Colon (tissue), 2 donors: ENCODE results near the gene PRSS38.
"Not testable (repeated sequence)": the region's sequence is repeated elsewhere in the genome, so short reads cannot be mapped to it uniquely, and the experiment has no call there.

Experiments
- FAIRE-seq: peaks from 2 replicates; lab custom pipeline; 2012; peaks lifted over from hg19 to GRCh38; lab: Jason Lieb, UNC
- donor health status: control.
- donor health status: control.

The PRSS38 gene

DNA sequence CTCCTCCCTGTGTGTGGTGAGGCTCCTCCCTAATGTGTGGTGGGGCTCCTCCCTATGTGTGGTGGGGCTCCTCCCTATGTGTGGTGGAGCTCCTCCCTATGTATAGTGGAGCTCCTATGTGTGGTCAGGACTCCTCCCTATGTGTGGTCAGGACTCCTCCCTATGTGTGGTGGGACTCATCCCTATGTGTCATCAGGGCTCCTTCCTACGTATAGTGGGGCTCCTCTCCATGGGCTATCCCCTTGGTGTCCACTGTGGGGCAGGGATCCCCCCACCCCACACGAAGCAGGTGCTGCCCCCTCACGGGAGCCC, 29.6 kb downstream of the PRSS38 start:
- no peak for FAIRE-seq

DNA sequence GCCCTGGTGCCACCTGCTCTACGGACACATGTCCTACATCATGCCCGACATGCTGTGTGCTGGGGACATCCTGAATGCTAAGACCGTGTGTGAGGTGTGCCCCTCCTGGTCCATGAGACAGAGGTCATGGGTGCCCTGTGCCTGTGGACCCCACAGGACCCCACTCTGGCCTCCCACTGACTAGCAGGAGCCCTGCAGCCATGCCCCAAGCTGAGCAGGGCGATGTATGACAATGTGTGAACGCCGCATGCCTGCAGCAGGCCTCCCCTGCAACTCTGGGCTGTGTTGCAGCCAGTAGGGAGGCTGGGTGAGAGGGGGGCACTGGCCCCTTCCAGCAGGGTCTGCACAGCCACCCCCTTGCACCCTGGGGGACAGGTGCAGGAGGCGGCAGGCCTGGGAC, 30.0 kb downstream of the PRSS38 start:
- FAIRE-seq = no peak

DNA sequence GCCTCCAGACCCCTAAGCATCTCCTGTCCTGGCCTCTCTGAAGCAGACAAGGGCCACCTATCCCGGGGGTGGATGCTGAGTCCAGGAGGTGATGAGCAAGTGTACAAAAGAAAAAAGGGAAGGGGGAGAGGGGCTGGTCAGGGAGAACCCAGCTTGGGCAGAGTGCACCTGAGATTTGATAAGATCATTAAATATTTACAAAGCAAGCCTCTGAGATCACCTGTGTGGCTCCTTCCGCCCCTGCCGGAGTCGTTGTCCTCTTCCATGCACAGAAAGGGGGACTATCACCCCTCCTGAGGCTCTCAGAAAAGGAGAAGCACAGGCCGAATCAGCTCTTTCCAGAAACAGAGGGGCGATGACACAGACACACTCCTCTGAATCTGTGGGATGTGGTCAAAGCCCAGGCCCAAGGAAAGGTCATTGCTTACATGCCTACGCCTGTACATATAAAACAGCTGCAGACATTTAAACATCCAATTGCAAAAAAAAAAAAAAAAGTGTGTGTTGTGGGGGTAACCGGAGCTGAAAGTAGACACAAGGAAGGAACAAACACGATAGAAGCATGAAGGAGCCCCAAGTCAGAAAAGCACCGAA, 30.9 kb downstream of the PRSS38 start:
- FAIRE-seq = no peak

DNA sequence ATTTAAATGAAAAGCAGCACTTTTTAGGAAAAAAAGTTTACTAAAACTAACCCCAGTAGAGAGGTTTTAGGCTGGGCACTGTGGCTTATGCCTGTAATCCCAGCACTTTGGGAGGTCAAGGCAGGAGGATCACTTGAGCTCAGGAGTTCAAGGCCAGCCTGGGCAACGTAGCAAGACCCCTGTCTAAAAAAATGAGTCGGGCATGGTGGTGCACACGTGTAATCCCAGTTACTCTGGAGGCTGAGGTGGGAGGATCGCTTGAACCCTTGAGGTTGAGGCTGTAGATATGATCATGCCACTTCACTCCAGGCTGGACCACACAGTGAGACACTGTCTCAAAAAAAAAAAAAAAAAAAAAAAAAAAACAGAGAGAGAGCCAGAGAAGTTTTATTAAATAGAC, 31.6 kb downstream of the PRSS38 start:
- not testable (repeated sequence) for FAIRE-seq

DNA sequence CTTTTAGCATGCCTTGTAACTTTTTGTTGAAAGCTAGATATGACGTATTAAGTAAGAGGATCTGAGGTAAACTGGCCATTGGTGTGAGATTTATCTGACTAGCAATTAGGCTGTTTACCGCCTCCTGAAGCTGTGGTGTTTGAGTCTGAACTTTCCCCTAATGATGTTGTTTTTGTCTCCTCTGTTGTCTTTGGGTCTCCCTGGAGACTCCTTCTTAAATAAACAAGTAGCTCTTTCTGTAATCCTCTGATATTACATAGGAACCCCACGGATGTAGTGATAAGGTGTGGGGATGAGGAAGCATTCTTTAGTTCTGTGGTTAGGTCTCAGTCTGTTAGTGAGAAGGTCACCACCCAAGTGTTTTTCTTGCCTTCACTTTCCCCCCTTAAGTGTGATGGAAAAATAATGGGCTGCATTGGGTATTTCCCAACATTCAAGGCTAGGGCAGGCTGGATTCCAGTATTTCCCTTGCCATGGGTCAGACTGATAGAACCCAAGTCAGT, 33.0 kb downstream of the PRSS38 start:
- no peak for FAIRE-seq

DNA sequence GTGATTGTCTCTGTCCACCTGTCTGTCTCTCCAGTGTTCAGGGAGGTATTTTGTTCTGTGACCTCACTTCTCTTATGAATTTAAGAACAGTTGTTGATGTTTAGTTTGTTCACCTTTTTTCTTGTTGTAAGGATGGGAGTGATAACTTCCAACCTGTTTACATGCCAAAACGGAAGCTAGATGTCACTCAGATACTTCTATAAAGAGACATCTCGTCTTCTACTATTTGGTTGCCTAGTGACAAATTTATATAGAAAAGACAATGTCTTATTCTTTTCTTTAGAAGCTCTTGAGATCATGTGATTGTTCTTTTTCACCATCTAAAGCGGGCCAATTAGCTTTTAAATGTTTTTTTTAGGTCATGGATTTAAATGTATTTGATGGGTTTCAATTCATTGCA, 33.8 kb downstream of the PRSS38 start:
- no peak for FAIRE-seq

DNA sequence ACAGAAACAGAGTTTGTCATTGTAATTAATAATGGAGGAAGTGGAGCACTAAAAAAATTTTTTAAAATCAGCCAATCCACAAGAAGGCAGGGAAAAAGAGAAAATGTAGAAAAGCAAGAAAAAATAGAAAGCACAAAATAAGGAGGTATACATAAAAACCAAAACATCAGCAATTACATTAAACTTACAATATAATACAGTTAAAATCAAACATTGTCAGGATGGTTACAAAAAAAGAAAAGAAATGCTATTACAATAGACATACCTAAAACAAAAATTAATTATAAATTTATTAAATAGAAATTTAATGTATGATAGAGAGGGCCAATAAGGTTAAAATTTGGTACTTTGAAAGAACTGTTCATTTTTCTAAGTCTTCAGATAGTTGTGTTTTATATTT, 38.7 kb downstream of the PRSS38 start:
- peak; percentile 28 for FAIRE-seq

DNA sequence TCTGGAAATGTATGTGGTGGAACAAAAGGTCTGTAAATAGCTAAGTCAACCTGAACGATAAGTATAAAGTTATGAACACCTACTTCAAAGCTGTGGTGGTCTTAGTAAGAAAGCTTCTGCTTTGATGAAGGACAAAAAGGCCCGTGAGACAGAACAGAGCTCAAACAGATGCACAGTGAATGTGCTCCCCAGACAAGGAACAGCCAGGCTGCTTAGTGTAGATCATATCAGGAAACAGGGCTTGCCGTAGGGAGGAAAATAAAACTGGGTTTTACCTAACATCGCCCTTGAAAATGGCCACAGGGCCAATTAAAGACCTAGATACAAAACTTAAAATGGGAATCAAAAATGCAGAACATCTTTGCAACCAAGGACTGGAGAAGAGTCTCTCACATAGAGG, 40.2 kb downstream of the PRSS38 start:
- no peak for FAIRE-seq

DNA sequence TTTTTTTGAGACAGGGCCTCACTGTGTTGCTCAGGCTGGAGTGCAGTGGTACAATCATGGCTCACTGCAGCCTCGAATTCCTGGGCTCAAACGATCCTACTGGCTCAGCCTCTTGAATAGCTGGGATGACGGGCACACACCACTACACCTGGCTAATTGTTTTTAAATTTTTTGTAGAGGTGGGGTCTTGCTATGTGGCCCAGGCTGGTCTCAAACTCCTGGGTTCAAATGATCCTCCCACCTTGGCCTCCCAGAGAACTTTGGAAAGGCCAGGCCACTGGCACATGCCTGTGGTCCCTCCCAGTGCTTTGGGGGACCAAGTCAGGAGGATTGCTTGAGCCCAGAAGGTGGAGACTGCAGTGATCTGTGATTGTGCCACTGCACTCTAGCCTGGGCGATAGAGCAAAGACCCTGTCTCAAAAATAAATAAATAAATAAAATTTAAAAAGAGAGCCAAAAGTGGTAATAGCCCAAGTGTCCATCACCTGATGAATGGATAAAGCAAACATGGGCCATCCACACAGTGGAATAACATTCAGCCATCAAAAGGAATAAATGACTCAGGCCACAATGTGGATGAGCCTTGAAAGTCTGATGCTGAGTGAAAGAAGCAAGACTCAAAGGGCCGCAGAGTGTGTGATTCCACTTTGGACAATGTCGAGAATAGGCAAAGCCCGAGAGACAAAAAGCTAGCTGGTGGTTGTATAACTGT, 40.8 kb downstream of the PRSS38 start:
- FAIRE-seq = no peak

DNA sequence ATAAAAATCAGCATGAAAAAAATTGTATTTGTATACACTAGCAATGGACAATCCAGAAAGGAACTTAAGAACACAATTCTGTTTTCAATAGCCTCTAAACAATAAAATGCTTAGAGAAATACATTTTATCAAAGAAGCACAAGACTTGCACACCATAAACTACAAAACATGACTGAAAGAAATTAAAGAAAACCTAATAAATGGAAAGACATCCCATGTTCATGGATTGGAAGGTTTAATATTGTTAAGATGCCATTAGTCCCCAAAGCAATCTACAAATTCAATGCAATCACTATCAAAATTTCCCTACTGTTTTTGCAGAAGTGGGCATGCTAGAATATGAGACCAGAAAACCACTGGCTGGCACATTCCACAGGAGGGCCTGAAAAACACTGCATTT, 49.4 kb downstream of the PRSS38 start:
- no peak for FAIRE-seq

DNA sequence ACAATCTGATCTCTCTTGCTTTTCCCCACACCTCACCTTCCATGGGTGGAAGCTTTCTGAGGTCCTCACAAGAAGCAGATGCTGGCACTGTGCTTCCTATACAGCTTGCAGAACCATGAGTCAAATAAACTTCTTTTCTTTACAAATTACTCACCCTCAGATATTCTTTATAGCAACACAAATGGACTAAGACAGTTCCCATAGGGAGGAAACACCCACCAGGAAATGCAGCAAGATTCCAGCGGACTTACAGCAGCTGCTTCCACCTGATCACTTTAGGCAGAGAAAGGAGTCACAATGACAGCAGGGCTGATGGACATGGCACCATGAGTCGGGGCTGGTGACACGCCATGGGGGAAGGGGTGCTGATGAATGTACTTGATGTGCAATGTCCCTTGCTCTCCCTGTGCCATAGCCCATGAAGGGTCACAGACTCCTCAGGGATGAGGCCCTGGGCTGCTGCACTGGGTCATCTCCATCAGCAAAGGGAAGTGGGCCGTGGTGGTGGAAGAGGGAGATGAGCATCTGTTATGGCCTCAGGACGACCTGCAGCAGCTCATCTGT, 53.9 kb downstream of the PRSS38 start:
- no peak for FAIRE-seq

DNA sequence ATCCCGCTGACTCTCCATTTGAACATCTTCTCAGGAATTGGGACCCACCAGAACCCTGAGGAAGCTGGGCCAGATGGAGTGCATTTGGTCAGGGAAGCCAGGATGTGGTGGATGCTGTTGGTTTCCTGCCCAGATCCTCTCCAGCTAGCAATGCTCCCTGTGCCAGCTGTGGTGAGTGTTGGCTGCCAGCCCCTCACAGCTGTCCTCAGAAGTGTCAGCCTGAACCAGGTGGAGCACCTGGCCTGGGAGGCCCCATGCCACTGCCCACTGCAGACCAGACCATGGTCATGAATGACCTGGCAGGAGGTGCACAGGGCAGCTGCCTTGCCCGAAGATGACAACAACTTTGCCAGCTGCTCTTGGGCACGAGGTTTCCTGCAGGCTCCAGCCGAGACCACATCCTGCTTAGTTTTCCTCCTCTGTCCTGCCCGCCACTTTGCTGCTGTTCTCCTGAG, 54.4 kb downstream of the PRSS38 start:
- FAIRE-seq = no peak

DNA sequence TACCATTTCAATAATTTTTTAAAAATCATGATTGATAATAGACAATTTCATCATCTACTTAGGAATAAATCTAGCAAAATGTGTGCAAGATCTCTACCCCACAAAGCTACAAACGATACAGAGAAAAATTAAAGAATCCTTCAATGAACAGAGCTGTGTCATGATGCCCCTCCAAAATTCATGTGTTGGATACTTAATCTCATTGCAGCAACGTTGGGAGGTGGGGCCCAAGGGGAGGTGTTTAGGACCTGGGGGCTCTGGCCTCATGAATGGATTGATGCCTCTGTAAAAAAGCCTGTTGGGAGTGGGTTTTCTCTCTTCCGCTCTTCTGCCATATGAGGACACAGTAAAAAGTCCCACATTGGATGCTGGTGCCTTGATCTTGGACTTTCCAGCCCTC, 54.9 kb downstream of the PRSS38 start:
- no peak for FAIRE-seq

DNA sequence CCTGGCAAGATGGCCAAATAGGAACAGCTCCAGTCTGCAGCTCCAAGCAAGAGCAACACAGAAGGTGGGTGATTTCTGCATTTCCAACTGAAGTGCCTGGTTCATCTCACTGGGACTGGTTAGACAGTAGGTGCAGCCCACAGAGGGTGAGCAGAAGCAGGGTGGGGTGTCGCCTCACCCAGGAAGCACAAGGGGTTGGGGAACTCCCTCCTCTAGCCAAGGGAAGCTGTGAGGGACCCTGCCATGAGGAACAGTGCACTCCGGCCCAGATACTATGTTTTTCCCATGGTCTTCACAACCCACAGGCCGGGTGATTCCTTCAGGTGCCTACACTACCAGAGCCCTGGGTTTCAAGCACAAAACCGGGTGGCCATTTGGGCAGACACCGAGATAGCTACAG, 56.4 kb downstream of the PRSS38 start:
- not testable (repeated sequence) for FAIRE-seq

DNA sequence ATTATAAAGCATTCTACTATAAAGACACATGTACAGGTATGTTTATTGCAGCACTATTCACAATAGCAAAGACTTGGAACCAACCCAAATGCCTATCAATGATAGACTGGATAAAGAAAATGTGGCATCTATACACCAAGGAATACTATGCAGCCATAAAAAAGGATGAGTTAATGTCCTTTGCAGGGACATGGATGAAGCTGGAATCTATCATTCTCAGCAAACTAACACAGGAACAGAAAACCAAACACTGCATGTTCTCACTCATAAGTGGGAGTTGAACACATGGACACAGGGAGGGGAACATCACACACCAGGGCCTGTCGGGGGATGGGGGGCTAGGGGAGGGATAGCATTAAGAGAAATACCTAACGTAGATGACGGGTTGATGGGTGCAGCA, 62.3 kb downstream of the PRSS38 start:
- not testable (repeated sequence) for FAIRE-seq

DNA sequence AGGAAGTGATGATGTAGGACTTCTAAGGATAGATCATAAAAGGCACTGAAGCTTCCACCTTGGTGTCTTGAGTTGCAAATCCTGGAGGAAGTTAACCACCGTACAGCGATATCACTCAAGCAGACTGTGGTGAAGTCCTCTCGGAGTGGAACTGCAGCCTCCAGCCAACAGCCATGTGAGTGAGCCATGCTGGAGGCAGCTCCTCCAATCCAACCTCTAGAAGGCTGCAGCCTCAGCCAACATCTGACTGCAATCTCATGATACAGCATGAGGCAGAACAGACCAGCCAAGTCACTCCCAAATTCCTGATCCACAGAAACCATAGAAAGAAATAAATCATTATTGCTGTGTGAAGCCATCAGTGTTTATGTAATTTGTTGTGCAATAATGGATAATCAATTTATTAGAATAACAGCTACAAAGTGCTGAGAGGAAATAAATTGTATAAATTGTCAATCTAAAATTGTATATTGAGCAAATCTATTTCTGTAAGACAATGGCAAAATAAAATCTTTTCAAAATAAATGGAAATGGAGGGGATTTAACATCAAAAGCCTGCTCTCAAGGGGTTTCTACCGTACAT, 65.0 kb downstream of the PRSS38 start:
- no peak for FAIRE-seq

DNA sequence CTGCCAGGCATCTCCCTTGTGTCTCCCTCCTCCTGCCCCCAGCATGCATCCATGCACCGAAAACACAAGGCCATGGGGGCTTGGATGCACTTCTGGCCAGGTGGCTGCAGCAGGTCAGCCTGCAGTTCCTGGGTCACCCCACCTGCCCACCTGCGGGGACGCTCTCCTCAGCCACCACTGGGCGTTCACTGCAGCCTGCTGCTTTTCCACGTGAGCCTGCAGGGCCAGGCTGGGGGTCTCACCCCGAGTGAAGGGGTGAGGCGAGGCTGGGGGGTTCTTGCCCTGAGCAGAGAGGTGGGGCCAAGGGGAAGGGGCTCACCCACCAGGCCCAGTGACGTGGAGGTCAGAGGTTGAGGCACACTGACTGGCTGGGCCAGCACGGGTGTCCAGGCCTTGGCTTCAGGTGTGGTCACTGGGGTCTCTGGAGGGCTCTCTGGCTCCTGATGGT, 67.6 kb downstream of the PRSS38 start:
- FAIRE-seq = no peak

DNA sequence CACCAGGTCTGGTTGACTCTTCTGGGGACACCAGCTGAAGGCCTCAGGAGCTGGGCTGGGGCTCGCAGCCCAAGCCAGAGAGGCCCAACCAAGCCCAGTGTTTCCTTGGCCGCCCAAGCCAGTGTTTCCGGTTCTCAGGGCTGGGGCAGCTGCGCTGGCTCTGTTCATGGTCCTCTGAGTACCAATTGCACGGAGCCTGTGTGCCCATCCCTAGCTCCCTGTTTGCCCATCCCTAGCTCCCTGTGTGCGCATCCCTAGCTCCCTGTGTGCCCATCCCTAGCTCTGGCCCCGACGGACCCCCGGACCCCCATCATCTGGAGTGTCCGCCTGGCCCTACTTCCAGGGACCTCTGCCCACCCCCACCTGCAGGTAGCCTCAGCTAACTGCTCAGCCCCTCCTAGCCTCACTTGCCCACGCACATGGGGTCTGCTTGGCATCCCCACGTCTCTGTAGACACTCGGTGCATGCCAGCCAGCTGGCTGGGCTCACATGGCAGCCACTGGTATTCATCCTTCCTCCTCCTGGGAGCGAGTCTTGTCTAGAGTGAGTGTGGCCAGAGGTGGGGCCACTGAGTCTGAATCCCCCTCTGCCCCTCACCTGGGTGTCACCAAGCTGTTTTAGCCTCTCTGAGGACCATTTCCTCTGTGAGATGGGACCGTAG, 68.3 kb downstream of the PRSS38 start:
- FAIRE-seq = no peak

DNA sequence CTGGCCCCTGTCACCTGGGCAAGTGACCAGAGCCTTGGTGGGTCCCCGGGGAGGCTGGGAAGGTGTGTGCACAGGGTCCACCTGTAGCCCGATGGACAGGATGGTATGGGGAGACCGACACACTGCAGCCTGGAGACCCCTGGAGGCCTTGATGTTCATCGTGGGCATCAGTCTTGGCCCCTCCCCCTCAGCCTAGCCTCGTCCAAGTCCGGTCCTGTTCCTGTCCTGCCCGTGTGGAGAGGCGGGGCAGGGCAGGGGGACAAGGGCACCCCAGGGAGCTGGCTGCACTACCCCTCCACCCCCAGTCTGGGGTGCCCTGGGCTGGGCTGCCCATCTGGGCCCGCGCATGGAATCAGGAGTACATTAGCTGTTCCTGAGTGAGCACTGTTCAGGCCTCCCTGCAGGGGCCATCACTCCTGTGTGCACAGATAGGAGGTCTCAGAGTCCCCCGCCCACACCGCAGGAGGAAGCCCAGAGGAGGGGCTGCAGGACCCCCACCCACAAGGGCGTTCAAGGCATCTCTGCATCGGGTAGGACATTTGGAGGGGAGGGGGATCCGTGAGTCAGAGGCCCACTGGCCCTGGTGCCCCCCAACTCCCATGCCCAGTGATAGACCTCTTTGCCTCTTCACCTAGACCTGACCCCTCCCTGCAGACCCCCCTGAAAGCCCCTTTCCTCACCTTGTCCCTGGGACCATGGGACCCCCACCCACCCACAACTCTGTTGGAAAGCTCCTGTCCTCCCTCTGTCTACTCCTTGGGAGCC, 69.1 kb downstream of the PRSS38 start:
- no peak for FAIRE-seq

DNA sequence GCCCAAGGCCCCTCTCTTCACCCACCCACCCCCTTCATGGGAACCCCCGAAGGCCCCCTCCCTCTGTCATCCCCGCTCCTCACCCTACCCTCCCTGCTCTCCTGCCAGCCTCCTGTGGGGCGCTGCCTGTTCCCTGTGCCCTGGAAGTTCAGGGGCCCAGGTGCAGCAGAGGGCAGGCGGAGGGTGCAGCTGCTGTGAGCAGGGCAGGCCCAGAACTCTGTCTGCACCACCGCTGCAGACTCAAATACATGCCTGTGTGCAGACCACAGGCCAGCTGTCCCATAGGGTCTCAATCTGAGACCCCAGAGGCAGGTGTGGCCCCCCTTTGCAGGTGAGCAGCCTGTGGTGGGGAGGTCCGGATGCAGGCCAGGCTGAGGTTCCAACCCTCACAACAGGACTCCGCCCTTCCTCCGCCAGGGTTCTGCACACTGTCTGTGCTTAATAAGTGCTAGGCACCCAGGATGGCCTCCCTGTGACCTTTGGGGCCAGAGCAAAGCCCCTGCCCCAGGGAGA, 69.7 kb downstream of the PRSS38 start:
- FAIRE-seq = no peak

DNA sequence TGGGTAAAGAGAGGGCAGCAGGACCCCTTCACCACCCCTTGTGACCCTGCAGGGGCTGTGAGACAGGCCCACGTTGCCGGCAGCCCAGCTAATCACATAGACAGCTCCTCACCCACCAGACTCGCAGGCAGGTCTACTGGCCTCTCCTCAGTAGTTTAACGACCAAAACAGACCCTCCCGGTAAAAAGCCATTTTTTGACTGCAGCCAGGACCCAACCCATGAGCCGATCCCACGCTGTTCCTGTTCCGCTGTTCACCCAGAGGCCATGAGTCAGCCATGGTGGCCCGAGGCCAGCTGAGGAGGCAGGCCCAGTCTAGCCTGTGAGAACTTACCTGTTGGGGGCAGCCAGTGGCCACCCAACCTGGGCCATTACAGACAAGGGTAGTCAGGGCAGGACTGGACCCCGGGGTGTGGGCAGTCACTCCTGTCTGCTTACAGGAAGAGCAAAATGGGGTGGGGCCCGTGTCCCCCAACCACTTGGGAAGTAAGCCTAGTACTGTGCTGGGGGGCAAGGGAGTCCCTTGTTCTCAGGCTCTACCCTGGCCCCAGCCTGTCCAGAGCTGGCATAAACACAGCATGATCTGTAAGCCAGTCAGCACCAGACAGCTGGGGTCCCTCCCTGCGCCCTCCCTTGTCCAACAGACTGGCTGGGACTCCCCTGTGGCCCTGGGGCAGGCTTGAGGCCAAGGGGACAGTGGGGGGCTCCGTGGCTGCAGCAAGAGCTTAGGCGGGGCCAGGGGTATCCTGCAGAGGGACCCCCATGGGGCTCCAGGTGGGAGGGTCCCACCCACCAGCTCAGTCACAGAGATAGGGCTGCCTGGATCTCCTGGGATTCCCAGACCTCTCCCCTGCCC, 70.4 kb downstream of the PRSS38 start:
- FAIRE-seq = no peak
